IPS DF 4.7 (cell line): ENCODE data around the gene TEAD1.

ENCODE experiments used
- DNase-seq: peaks from one replicate; pipeline ENCODE4 v3.0.0-alpha.2; 2013; ENCODE audit warnings: low spot score; ENCODE audit errors: extremely low read depth

The TEAD1 gene

GRCh38 chr11:12936200-12936599, 262.0 kb downstream of the TEAD1 start:
- no peak for DNase-seq

GRCh38 chr11:12938590-12939247, 264.5 kb downstream of the TEAD1 start:
- no peak for DNase-seq

GRCh38 chr11:12941671-12942070, 267.4 kb downstream of the TEAD1 start:
- no peak for DNase-seq

- DNase-seq = no peak
Measured at GRCh38 chr11:12942157-12942556, 267.9 kb downstream of the TEAD1 start.

GRCh38 chr11:12943311-12943710, 269.1 kb downstream of the TEAD1 start:
- no peak for DNase-seq

- DNase-seq = no peak
Measured at GRCh38 chr11:12944889-12945288, 270.7 kb downstream of the TEAD1 start.

GRCh38 chr11:12949453-12949852, 275.2 kb downstream of the TEAD1 start:
- DNase-seq = no peak

- DNase-seq = no peak
Measured at GRCh38 chr11:12950670-12951069, 276.4 kb downstream of the TEAD1 start.

- DNase-seq = no peak
Measured at GRCh38 chr11:12951376-12951775, 277.2 kb downstream of the TEAD1 start.

- DNase-seq = no peak
Measured at GRCh38 chr11:12952094-12952493, 277.9 kb downstream of the TEAD1 start.

- no peak for DNase-seq
Measured at GRCh38 chr11:12958986-12959385, 284.8 kb downstream of the TEAD1 start.

- DNase-seq = no peak
Measured at GRCh38 chr11:12961615-12962014, 287.4 kb downstream of the TEAD1 start.

GRCh38 chr11:12962306-12962705, 288.1 kb downstream of the TEAD1 start:
- no peak for DNase-seq

GRCh38 chr11:12963051-12963450, 288.8 kb downstream of the TEAD1 start:
- DNase-seq = no peak

GRCh38 chr11:12963792-12964536, 289.7 kb downstream of the TEAD1 start:
- peak; percentile 44 for DNase-seq

- DNase-seq = no peak
Measured at GRCh38 chr11:12964650-12965049, 290.4 kb downstream of the TEAD1 start.

- no peak for DNase-seq
Measured at GRCh38 chr11:12966002-12966401, 291.8 kb downstream of the TEAD1 start.

GRCh38 chr11:12968101-12968500, 293.9 kb downstream of the TEAD1 start:
- no peak for DNase-seq

GRCh38 chr11:12968826-12969225, 294.6 kb downstream of the TEAD1 start:
- DNase-seq = no peak

- DNase-seq = no peak
Measured at GRCh38 chr11:12971955-12972354, 297.7 kb downstream of the TEAD1 start.

GRCh38 chr11:12973528-12974181, 299.4 kb downstream of the TEAD1 start:
- no peak for DNase-seq

GRCh38 chr11:12975195-12975594, 301.0 kb downstream of the TEAD1 start:
- DNase-seq = no peak
